ENCODE measurements around the gene EIF4A3.

- no peak for TF ChIP-seq POLR2AphosphoS5 (IDR thresholded peaks at IDR 0.05)
- no peak for TF ChIP-seq CTCF (IDR thresholded peaks at IDR 0.05)
Measured at GRCh38 chr17:80130992-80131391, 15.9 kb downstream of the EIF4A3 start.

Measured in esophagus muscularis mucosa (tissue), 3 donors.